Activated gamma-delta T cell treated with anti-CD3 and anti-CD28 coated beads, Interleukin-2, amount 50 U/mL, for 16 hours (primary cell): Measurements from ENCODE around the gene TSPAN17.

Experiments
- DNase-seq: peaks from one replicate; pipeline ENCODE4 v3.0.0-alpha.2; 2020; ENCODE audit warnings: low read depth

TSPAN17 gene

GRCh38 chr5:176660530-176660859 is 13.2 kb downstream of the TSPAN17 start:
- no peak for DNase-seq

DNA sequence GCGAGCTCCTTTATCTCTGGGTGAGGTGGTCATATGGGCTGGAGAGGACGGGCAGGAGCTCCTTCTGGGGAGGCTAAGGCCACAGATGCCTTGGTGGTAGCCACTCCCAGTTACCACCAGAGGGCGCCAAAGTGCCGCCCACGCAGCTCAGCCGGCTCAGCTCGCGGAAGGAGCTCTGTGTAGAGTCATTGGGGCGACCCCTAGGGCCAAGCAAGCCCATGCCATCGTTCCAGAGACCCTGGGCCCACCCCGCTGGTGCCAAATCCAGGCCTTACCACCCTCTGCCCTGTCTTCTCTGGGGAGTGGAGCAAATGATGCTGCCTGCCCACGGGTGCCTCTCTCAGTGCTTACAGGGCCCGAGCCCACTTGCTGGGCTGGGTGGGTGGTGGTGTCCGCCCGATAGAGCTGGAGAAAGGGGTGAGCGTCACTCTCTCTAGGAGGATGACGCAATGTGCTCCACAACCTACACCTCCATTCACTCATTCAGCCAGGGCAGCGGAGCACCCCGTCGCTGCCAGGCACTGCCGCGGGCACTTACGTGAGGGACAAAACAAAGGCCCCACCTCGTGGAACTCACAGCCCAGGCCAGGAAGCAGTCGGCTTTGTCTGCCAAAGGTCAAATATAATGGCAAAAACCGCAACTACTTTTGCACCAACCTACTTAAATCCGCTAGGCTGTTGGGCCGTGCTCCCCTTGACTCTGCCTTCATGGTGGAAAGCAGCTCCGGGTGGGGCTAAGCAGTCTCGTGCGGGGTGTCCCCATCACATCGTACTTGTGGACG is 13.8 kb downstream of the TSPAN17 start:
- peak; percentile 60 for DNase-seq

DNA sequence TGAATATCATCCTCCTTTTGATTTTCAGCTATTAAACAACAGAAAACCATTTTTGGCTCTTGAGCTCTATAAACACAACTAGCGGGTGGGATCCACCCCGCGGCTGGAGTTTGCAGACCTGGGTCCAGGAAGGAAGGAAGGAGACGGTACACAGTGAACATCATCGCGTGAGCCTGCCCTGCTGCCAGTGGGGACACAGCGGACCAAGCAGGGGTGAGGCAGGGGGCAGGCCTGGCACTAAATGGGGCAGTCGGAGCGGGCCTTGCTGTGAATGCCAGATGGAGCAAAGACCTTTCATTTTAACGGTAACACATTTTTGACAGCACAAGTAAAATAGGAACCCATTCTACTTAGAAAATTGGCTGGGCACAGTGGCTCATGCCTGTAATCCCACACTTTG is 14.4 kb downstream of the TSPAN17 start:
- DNase-seq: no peak

DNA sequence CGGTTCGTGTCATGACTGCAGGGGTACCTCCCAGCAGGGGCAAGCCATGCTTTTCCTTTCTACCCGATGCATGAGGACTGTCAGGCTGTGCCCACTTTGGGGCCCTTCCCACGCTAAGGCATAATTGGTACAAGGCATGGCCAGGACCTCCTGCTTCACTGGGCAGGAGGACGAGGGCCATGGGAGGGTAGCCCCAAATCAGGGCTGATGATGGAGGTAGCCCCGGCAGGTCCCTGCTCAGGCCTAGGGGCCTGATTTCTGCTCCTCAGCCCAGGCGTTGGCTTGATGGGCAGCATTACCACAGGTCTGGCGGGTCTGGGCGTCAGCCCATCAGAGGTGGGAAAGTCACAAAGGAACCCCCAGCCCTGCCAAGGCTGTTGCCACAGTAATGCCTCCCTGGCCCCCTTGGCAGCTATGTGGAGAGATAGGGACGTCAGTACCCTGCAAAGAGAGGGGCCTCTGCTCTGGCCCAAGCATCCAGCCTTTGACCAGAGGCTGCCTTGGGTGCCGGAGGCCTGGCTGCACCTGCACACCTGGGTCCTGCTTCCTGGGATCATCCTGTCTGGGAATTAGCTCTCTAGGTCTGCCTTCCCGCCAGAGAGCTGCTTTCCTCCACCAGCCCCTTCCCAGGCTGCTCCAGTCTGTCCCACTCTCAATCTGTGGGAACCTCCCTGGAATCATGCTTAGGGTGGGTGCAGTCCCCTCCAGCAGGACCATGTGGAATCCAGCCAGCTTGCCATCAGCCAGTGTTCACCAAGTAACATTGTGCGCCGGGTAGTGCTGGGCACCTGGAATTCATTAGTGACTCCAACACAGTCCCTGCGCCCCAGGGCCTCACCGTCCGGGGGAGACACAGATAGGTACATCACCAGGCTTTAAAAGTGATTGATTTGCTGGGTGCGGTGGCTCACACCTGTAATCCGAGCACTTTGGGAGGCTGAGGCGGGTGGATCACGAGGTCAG is 15.4 kb downstream of the TSPAN17 start:
- no peak for DNase-seq

GRCh38 chr5:176663566-176663965 is 16.3 kb downstream of the TSPAN17 start:
- no peak for DNase-seq

DNA sequence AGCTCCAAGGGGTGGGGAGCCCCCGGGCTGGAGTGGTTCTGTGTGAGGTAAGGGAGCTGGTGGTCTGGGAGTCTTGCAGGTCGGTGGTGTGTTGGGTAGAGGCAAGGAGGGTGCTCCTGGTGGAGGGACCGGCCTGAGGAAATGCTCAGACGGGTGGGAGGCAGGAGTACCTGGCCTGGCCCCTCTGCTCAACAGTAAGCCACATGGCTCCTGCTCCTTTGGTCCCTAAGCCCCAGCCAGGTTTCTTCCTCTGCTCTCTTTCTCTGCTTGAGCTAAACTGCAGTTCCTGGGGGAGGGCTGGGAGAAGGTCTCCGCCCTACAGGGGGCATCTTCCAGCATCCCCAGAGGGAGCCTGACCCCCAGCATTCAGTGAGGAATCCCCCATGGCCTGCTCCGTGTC is 17.2 kb downstream of the TSPAN17 start:
- no peak for DNase-seq

- no peak for DNase-seq
These were observed 17.6 kb downstream of the TSPAN17 start for GRCh38 chr5:176664886-176665285.

DNA sequence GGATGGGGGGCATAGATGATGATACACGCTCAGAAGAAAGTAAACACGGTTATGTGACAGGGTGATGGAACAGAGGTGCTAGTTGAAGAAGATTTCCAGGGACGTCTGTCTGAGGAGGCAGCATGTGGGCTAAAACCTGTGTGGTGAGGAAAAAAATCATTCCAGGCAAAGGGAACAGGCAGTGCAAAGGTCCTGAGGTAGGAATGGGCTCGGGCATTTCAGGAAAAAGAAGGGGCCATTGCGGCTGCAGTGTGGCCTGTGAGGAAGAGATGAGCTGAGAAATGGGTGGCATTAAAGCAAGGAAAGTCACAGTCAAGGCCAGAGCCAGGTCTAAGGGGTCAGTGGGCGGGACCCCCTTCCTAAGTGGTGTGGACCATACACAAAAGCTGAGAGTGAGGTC is 18.2 kb downstream of the TSPAN17 start:
- no peak for DNase-seq

DNA sequence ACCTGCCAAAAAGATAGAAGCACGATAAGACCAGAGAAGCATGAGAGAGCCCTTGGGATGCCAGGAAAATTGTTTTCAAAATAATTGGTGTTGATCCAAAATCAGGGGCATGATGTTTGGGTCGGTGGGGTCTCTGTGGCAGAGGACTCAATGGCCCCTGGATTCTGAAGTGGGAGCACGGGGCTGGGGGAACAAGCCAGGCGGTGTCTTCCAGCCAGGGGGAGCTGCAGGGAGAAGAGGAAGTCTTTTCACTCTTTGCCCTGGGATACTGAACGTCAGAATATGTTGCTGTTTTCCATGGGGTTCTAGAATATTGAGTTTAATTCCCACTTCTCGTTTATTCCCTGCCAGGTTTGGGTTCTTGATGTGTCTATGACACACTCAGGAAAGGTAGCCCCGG is 20.4 kb downstream of the TSPAN17 start:
- DNase-seq: no peak

DNA sequence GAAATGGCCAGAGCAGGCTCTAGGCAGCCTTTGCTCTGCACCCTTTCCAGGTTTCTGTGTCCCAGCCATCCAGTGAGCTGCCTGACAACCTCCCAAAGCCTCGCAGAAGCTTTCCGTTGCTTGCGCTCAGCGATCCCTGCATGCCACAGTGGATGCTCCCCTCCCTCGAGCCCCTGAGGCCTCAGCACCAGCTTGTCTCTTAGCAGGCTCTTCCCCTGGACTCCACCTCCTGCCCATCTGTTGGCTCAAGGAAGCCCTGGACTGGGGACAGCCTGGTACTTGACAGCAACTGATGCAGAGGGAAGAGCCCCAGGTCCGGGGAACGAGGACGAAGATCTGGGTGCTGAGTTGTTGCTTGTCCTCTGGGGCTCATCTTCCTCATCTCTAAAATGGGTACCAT is 23.2 kb downstream of the TSPAN17 start:
- no peak for DNase-seq

GRCh38 chr5:176671399-176671798 is 24.1 kb downstream of the TSPAN17 start:
- DNase-seq: no peak

- no peak for DNase-seq
These were observed 24.8 kb downstream of the TSPAN17 start for GRCh38 chr5:176671890-176672747.

DNA sequence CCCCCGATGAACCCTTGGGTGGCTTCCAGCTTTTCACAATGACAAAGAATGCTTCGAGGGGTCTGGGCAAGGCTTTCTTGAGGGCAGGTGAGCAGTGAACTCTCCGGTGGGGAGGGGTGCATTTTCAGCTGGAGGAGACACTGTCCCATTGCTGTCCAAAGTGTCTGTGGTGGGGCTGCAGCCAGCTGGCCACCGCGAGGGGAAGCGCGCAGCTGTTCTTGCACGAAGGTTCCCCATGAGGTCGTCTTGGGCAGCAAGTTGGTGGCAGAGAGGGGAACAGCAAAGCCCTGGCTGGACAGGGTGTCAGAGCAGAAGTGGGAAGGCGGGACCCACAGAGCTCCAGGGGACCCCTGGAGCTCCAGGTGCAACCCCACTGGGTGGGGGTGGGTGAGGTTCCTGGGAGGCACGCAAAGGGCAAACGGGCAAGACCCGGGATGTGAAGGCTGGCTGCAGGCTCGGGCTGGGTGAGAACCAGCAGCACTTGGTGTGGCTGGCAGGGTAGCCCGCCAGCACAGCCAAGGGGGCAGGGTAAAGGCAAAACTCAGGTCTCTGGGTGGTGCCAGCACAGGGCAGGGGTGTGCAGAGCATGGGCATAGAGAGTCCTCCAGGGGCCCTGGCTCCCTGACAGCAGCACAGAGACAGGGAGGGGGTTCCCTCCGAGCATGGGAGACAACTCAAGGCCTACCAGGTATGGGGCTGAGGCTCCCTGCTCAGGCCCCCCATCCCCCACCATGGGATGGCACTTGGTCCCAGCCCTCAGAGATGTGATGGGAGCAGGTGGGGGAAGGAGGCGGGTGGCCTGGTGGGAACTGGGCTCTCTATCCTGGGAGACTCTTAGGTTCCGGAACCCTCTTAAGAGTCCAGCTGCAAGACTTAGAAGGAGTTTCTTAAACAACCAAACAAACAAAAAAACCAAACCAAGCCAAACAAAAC is 26.6 kb downstream of the TSPAN17 start:
- no peak for DNase-seq

GRCh38 chr5:176674799-176675198 is 27.5 kb downstream of the TSPAN17 start:
- no peak for DNase-seq

GRCh38 chr5:176675676-176676360 is 28.5 kb downstream of the TSPAN17 start:
- no peak for DNase-seq

DNA sequence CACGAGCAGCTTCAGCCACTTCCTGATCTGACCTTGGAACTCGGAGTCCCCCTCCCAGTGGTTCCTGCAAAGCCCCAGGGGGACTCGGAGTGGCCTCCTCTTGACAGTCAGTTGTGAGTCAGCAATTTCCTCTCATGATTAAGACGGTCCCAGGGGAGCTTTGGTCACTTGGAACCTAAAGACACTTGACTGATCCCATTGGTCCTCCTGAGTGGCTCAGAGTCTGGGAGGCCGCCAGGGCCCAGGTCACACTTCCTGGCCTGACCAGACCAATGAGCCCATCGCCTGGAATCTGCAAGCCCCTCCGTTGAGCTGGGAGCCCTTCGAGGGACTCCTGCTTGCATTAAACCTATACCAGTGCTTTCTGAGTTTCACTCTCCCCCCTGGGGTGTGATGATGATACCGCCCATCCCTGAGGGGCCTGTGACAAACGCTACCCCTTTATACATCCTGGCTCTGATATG is 29.1 kb downstream of the TSPAN17 start:
- DNase-seq: no peak

DNA sequence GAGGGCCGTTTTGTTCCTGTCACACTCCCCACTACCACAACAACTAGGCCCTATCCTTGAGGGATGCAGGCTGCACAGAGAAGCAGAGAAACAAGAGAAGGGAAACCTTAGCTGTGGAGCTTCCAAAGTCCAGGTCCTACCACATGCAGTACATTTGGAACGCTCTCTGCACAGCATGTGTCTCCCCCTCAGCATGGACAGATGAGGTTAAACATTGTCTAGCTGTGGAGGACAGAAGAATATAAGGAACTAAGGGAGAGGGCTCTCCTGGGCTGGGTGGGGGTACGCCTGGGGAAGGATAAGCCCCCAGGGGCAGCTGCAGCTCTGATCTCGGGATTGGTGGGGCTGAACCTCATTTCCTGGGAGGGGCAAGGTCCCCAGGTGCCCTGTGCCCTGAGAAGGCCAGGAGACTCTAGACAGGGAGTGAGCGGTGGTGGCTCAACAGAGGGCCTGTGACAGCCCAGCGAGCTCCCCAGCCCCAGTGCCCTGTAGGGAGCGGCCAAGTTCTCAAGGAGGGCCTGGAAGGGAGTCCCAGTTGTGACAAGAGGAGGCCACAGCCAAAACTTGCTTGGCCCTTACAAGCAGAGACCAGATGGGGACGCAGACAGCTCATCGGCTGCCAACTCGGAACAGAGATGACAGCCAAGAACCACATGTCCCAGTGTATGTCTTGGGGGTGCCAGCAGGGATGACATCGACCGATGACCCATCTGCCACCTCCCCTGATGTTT is 30.1 kb downstream of the TSPAN17 start:
- DNase-seq: no peak

GRCh38 chr5:176678584-176678983 is 31.3 kb downstream of the TSPAN17 start:
- DNase-seq: no peak

DNA sequence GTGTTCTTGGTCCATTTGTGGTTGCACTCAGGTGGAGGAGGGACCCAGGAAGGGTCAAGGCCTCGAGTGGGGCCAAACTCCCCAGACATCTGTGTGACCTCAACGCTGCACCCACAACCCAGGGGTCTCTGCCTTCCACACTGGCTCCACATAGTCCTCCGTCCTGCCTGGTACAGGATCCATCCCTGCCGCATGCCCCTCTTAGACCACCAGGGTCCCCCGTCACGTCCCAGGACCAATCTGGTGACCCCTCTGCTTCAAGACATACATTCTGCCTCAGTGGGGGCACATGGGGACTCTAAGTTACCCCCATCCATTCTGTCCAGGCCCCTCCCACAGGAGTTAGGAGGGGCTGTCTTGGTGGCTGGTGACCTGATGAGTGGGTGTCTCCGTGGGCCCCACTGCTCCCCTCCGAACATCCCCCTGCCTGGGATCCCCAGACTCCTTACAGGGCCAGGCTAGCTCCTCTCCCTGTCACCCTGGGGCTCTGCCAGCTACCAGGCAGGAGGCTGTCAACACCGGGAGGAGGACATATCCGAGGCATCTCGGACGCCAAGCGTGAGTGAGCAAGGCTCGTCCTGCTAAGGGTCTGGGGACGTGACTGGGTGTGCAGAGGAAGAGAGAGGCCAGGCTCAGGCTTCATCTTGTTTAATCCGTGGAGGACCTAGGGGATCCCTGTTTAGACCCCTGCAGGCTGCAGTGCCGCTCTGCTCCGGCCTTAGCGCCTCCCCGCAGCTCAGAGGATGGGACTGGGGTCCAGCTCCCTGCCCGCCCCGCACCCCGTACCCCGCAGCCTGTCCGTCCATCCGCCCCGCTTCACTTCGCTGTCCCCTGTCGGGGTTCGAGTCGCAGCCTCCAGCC is 32.3 kb downstream of the TSPAN17 start:
- no peak for DNase-seq
